WERI-Rb-1 (cell line): Measurements from ENCODE around the gene ZNF444.

ENCODE experiments used
- DNase-seq: peaks from one replicate; pipeline ENCODE4 v3.0.0-alpha.2; 2020
- H3K27ac ChIP-seq: fragments of 250-450 bp; sonication (Bioruptor Pico); 2 replicates; pipeline ENCODE4 v1.5.1; 2020; ENCODE audit warnings: mild to moderate bottlenecking, moderate library complexity
- H3K27me3 ChIP-seq: fragments of 250-450 bp; sonication (Bioruptor Pico); 2 replicates; pipeline ENCODE4 v1.5.1; 2021; ENCODE audit warnings: mild to moderate bottlenecking, low read depth, moderate library complexity; ENCODE audit not compliant: insufficient read depth, severe bottlenecking
- H3K36me3 ChIP-seq: fragments of 250-450 bp; sonication (Bioruptor Pico); 2 replicates; pipeline ENCODE4 v1.5.1; 2020; ENCODE audit warnings: mild to moderate bottlenecking, moderate library complexity
- H3K4me3 ChIP-seq: 2 replicates; pipeline ENCODE4 v1.5.1; 2011; ENCODE audit warnings: low read depth, mild to moderate bottlenecking, control low read depth, low read length
- H3K9me3 ChIP-seq: fragments of 250-450 bp; sonication (Bioruptor Pico); 2 replicates; pipeline ENCODE4 v1.5.1; 2021; ENCODE audit warnings: mild to moderate bottlenecking, moderate library complexity; ENCODE audit not compliant: severe bottlenecking
- TF ChIP-seq, protein P1 (sequence below): IDR thresholded peaks from 2 replicates; pipeline ENCODE4 v1.5.1; 2011; ENCODE audit warnings: low read depth, mild to moderate bottlenecking, control low read depth, inconsistent platforms, low read length

Gene ZNF444

DNA sequence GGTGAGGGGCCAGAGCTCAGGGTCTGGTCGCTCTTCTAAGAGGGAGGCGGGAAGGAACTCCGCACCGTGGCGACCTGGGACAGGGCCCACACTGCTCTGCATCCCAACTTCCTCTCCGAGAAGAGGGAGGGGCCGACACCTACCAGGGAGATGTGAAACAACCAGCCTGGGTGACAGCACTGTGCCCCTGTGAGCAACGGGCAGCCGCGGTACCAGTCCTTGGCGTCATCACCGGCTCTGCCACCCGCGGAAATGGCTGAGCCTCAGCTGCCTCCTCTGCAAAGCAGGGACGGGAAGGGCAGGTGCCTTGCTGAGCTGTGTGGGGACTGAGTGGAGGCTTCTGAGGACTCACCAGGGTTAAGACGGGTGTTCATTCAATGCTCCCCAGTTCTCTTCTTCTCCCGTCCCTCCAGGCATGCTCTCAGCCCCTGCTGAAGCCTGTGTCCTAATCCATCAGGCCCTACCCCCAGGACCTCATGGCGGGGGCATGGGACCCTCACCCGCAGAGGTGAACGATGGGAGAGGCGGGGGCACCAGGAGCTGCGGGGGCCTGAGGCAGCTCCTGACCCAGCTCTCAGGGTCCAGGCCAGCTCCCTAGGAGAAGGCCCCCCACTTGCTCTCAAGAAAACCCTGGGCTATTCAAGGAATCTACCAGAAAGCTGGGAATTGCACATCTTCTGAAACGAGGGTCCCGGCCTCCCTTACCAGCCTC lies 29.3 kb upstream of the ZNF444 start:
- no peak for DNase-seq
- H3K36me3 ChIP-seq: peaks cover 20% of the 10 kb centered on the region
- no peaks in the 10 kb centered on the region for H3K9me3 ChIP-seq
- H3K4me3 ChIP-seq: no peak overlapping the region
- H3K27me3 ChIP-seq: no peaks in the 10 kb centered on the region
- peak overlapping the region; percentile 25 for H3K27ac ChIP-seq
- TF ChIP-seq, protein P1, sequence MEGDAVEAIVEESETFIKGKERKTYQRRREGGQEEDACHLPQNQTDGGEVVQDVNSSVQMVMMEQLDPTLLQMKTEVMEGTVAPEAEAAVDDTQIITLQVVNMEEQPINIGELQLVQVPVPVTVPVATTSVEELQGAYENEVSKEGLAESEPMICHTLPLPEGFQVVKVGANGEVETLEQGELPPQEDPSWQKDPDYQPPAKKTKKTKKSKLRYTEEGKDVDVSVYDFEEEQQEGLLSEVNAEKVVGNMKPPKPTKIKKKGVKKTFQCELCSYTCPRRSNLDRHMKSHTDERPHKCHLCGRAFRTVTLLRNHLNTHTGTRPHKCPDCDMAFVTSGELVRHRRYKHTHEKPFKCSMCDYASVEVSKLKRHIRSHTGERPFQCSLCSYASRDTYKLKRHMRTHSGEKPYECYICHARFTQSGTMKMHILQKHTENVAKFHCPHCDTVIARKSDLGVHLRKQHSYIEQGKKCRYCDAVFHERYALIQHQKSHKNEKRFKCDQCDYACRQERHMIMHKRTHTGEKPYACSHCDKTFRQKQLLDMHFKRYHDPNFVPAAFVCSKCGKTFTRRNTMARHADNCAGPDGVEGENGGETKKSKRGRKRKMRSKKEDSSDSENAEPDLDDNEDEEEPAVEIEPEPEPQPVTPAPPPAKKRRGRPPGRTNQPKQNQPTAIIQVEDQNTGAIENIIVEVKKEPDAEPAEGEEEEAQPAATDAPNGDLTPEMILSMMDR: no peak

DNA sequence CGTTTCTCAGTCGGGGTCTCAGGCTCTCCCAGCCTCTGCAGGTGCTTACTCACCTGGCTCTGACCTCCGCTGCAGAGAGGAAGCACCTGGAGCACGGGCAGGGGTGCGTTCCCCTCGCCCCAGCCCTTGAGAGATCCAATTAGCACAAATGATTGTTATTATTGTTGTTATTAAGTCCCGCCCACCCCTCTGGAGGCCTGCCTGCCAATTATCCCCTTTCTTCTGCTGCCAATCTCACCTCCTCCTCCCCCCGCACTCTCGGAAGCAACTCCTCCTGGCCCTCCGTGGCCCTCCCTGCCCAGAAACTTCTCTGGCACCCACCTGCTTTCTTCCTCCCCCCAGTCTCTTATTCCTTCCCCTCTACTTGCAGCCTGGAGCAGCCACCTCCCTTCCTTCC lies 28.8 kb upstream of the ZNF444 start:
- no peak for DNase-seq

DNA sequence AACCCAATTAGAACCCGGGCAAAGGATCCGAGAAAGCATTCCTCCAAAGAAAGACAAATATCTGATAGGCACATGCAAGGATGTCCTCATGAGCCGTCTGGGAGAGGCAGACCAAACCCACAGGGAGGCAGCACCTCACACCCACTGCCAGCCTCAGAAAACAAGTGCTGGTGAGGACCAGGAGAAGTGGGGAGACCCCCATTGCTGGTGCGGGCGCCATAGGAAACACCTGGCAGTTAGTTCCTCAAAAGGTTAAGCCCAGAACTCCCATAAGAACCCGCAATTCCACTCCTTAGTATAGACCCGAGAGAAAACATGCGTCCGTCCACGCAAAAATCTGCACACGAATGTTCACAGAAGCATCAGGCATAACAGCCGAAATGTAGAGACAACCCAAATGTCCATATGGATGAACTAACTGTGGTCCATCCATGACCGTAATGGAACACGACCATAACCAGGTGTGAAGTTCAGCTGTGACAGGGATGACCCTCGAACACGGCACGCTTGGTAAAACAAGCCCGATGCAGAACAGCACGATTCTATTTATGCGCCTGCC lies 27.9 kb upstream of the ZNF444 start:
- Histone ChIP-seq H3K4me3 (no peak overlapping the region), H3K9me3 (no peaks in the 10 kb centered on the region), H3K27ac (no peak overlapping the region; the same call in 1 of the 2 replicates), H3K36me3 (peaks cover 24% of the 10 kb centered on the region), H3K27me3 (no peaks in the 10 kb centered on the region)
- TF ChIP-seq, protein P1: no peak
- DNase-seq: no peak

More for the DNA sequence above, 28.8 kb upstream of the ZNF444 start:
- Histone ChIP-seq H3K4me3 (no peak overlapping the region), H3K9me3 (no peaks in the 10 kb centered on the region), H3K27me3 (no peaks in the 10 kb centered on the region), H3K36me3 (peaks cover 17% of the 10 kb centered on the region), H3K27ac (no peak overlapping the region; the same call in 1 of the 2 replicates)
- TF ChIP-seq, protein P1: no peak

- Histone ChIP-seq H3K27me3 (no peaks in the 10 kb centered on the region), H3K27ac (peak overlapping the region; percentile 39; the same call in 1 of the 2 replicates), H3K9me3 (no peaks in the 10 kb centered on the region), H3K36me3 (peaks cover 31% of the 10 kb centered on the region), H3K4me3 (no peak overlapping the region)
- TF ChIP-seq, protein P1: no peak
- no peak for DNase-seq
Observed at GRCh38 chr19:56114051-56114777, 26.9 kb upstream of the ZNF444 start.

DNA sequence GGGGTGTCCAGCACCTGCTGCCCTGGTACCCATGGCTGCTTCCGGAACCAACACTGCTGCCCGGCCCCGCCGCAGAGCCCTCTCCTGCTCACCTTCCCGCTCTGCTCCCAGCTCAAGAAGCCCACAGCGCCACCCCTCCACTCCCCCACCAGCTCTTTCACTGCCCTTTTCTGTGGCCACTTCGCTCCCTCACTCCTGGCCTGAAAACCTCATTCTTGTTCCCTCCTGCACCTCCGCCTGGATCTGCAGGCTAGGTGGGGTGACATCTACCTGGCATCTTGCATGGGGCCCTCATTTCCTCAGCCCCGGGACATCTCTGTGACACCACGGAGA lies 26.3 kb upstream of the ZNF444 start:
- no peaks in the 10 kb centered on the region for H3K9me3 ChIP-seq
- TF ChIP-seq, protein P1: no peak
- H3K4me3 ChIP-seq: no peak overlapping the region
- DNase-seq: no peak
- H3K27ac ChIP-seq: 0 out of 2 replicates have a peak overlapping the region, but pooled peaks have one; percentile 0
- no peaks in the 10 kb centered on the region for H3K27me3 ChIP-seq
- H3K36me3 ChIP-seq: peaks cover 31% of the 10 kb centered on the region
